Hair follicle dermal papilla cell (primary cell): ENCODE measurements around the gene HLA-C. TPM values are rescaled to one million over a fixed set of nuclear protein-coding genes. Genes with fewer than 3 reads are reported as not detected.

ENCODE experiments used
- small RNA-seq: library from RNA; depleted of rRNA; stranded (forward); fragments of <200 nt; gene quantifications from one replicate; pipeline ENCODE3, GENCODE V24; 2012
- total RNA-seq: library from RNA; depleted of rRNA; stranded (reverse); fragments of >200 nt; gene quantifications from 2 replicates; pipeline ENCODE4 v1.2.3, GENCODE V29; 2012

The HLA-C gene
- total RNA-seq, result 128 and 530 TPM in 2 replicates

GRCh38 chr6:31271641-31272357 is at the start of gene HLA-C:
HLA-C (minus strand) TSS chr6:31272092; CDS start chr6:31272071, 21 bp downstream.

Small RNA genes lying within 50 kb of the gene (small RNA-seq; reads per million reads assigned to genes)
- not detected for gene AL662844.1

Other genes with a start within 250 kb of the HLA-C start
- not detected in 2 replicates for gene C6orf15, start 159.5 kb downstream of the HLA-C start, total RNA-seq
- gene PSORS1C1, start 157.3 kb downstream of the HLA-C start, total RNA-seq, result 1.6 and 2.7 TPM in 2 replicates
- not detected in 2 replicates for gene CDSN, start 151.6 kb downstream of the HLA-C start, total RNA-seq
- not detected in 2 replicates for gene PSORS1C2, start 133.0 kb downstream of the HLA-C start, total RNA-seq
- 15.7 and 17.0 TPM in 2 replicates for gene CCHCR1, start 114.3 kb downstream of the HLA-C start, total RNA-seq
- gene TCF19, start 113.5 kb downstream of the HLA-C start, total RNA-seq, result 4.5 and 5.0 TPM in 2 replicates
- 0.61 TPM in 1 of 2 replicates, not detected in the other for gene POU5F1, start 101.4 kb downstream of the HLA-C start, total RNA-seq
- gene HLA-B, start 85.1 kb upstream of the HLA-C start, total RNA-seq, result 380 and 623 TPM in 2 replicates
- gene MICA, start 131.5 kb upstream of the HLA-C start, total RNA-seq, result 25.7 and 27.1 TPM in 2 replicates
- gene MICB, start 226.1 kb upstream of the HLA-C start, total RNA-seq, result 12.9 and 15.9 TPM in 2 replicates